ENCODE data around the gene MYO5A.

The MYO5A gene

GRCh38 chr15:52336529-52336928 is 192.2 kb downstream of the MYO5A start:
- no peak overlapping the region for H3K27ac ChIP-seq
- TF ChIP-seq CTCF (conservative IDR thresholded peaks at IDR 0.05), result peak; percentile 49

GRCh38 chr15:52334491-52335160 is 194.1 kb downstream of the MYO5A start:
- no peak for TF ChIP-seq CTCF (conservative IDR thresholded peaks at IDR 0.05)
- no peak overlapping the region for H3K27ac ChIP-seq

- H3K27ac ChIP-seq, result peak overlapping the region; percentile 68
- TF ChIP-seq CTCF (conservative IDR thresholded peaks at IDR 0.05), result peak; percentile 82
Measured at GRCh38 chr15:52331490-52332240, 197.0 kb downstream of the MYO5A start.

- no peak overlapping the region for H3K27ac ChIP-seq
- no peak for TF ChIP-seq CTCF (conservative IDR thresholded peaks at IDR 0.05)
Measured at GRCh38 chr15:52329987-52330386, 198.7 kb downstream of the MYO5A start.

- no peak for TF ChIP-seq CTCF (conservative IDR thresholded peaks at IDR 0.05)
- no peak overlapping the region for H3K27ac ChIP-seq
Measured at GRCh38 chr15:52329150-52329549, 199.5 kb downstream of the MYO5A start.

GRCh38 chr15:52328680-52329079 is 200.0 kb downstream of the MYO5A start:
- H3K27ac ChIP-seq, result no peak overlapping the region
- TF ChIP-seq CTCF (conservative IDR thresholded peaks at IDR 0.05), result no peak

GRCh38 chr15:52326756-52327155 is 201.9 kb downstream of the MYO5A start:
- TF ChIP-seq CTCF (conservative IDR thresholded peaks at IDR 0.05), result no peak
- H3K27ac ChIP-seq, result no peak overlapping the region
